ENCODE data around the gene PCDHB5. TPM values are rescaled to one million over a fixed set of nuclear protein-coding genes. Genes with fewer than 3 reads are reported as not detected.

PCDHB5 gene
- total and polyA plus RNA-seq, 2 of the 4 experiments (the other 2 are of a cell fraction): 0.18 to 0.32 TPM

GRCh38 chr5:141150224-141150992, 15.4 kb downstream of the PCDHB5 start:
- H4K20me1 ChIP-seq (ENCODE audit: insufficient read depth, low read length): no peaks in the 10 kb centered on the region
- no peak overlapping the region; the same call in 1 of the 2 replicates for H3K4me3 ChIP-seq (ENCODE audit: insufficient read depth, low read depth, low read length)
- H3K27me3 ChIP-seq (ENCODE audit: control insufficient read depth, insufficient read depth, low read length): no peaks in the 10 kb centered on the region
- TF ChIP-seq FOS (IDR thresholded peaks at IDR 0.05; ENCODE audit: low read depth, low read length) (no peak), CHD1 (IDR thresholded peaks at IDR 0.05; ENCODE audit: low read depth, low read length) (no peak), MAZ (IDR thresholded peaks at IDR 0.05; ENCODE audit: borderline replicate concordance, low read depth, low read length) (no peak), USF2 (IDR thresholded peaks at IDR 0.05; ENCODE audit: low read depth, low read length) (no peak), RCOR1 (IDR thresholded peaks at IDR 0.05; ENCODE audit: insufficient replicate concordance, low read length) (no peak), BHLHE40 (IDR thresholded peaks at IDR 0.05; ENCODE audit: low read depth, low read length) (no peak), MAFK (IDR thresholded peaks at IDR 0.05; ENCODE audit: low read depth, low read length) (no peak)
- CTCF ChIA-PET: no interaction called here
- H3K4me2 ChIP-seq (ENCODE audit: low read depth, low read length): peak overlapping the region; percentile 81; the same call in 1 of the 2 replicates
- no peak overlapping the region for H2BK20ac ChIP-seq (ENCODE audit: low read depth, low read length)
- H3K9me3 ChIP-seq (ENCODE audit: control insufficient read depth, insufficient read depth, low read length): peaks cover 15% of the 10 kb centered on the region; the same call in 1 of the 2 replicates
- intact Hi-C loops (cut with micrococcal nuclease): no loop called here
- H3K9me1 ChIP-seq (ENCODE audit: insufficient read depth, low read length): no peaks in the 10 kb centered on the region
- H3K14ac ChIP-seq (replicated peaks; ENCODE audit: low read depth, low read length): no peak overlapping the region
- H3K36me3 ChIP-seq (ENCODE audit: control insufficient read depth, insufficient read depth, low read length): no peaks in the 10 kb centered on the region
- ATAC-seq (ENCODE audit: low read depth) (no peak), DNase-seq (no peak)
- H2BK120ac ChIP-seq (ENCODE audit: low read depth, low read length): no peak overlapping the region
- H2BK5ac ChIP-seq (ENCODE audit: low read depth, low read length, poor library complexity, severe bottlenecking): no peak overlapping the region
- no peak overlapping the region for H2AK9ac ChIP-seq (replicated peaks; ENCODE audit: low read depth, low read length, poor library complexity)
- in situ Hi-C loops (cut with MboI; ENCODE audit: low sequenced_read_pairs): no loop called here
- H3K9ac ChIP-seq (ENCODE audit: low read depth, low read length): no peak overlapping the region
- H4K5ac ChIP-seq (ENCODE audit: low read depth, low read length): no peak overlapping the region
- H3K4me1 ChIP-seq (ENCODE audit: control insufficient read depth, insufficient read depth, low read length): no peaks in the 10 kb centered on the region
- POLR2A ChIA-PET (ENCODE audit: unreplicated experiment): no interaction called here
- no peaks in the 10 kb centered on the region for H3K79me1 ChIP-seq (ENCODE audit: low read depth in 1 of 2, low read length in 2 of 2)
- no peak overlapping the region for H3K4ac ChIP-seq (ENCODE audit: low read depth, low read length)
- peak overlapping the region; percentile 59 for H2AFZ ChIP-seq (replicated peaks; ENCODE audit: low read length, poor library complexity)
- H2AK5ac ChIP-seq (ENCODE audit: low read depth, low read length): no peak overlapping the region
- H3K56ac ChIP-seq (ENCODE audit: extremely low read depth, insufficient read depth, low read length): no peak overlapping the region
- WGBS, 2 experiments (ENCODE audit: extremely low coverage in 2 of 2, insufficient read length in 1 of 2): 33% methylated on average over 18 of the region's 33 CpGs; no CpG with 5 or more reads in 1 of the 2 experiments
- H3K27ac ChIP-seq (ENCODE audit: insufficient read depth, low read length): no peak overlapping the region
- BruUV-seq (replicated peaks): no TSS peak
- dilution Hi-C loops (cut with HindIII; ENCODE audit: low sequenced_read_pairs, unreplicated experiment): no loop called here
- H4K91ac ChIP-seq (ENCODE audit: insufficient read depth, low read depth, low read length): no peak overlapping the region
- no peak overlapping the region for H4K8ac ChIP-seq (ENCODE audit: low read depth in 2 of 2, low read length in 2 of 2)
- no peak overlapping the region for H2BK15ac ChIP-seq (ENCODE audit: low read depth, low read length)
- H3K18ac ChIP-seq (ENCODE audit: low read depth, low read length): no peak overlapping the region
- H3K23ac ChIP-seq (ENCODE audit: low read depth, low read length): no peak overlapping the region
